H1 (cell line): ENCODE data around the gene AP5S1. TPM values are rescaled to one million over a fixed set of nuclear protein-coding genes. Genes with fewer than 3 reads are reported as not detected.
A peak's percentile ranks its signal among the peaks of the same experiment; 100 is the strongest.

ENCODE experiments used
- CTCF ChIA-PET: fragments of 300-600 bp; sonication (Branson Sonifier 250); formaldehyde crosslinking; loops from one replicate; lab custom pipeline; 2021; ENCODE audit not compliant: partially characterized antibody; lab: Charles Lee
- POLR2A ChIA-PET: fragments of 300-600 bp; sonication (Branson Sonifier 250); formaldehyde crosslinking; loops from one replicate; lab custom pipeline; 2021; ENCODE audit warnings: inconsistent platforms; ENCODE audit not compliant: partially characterized antibody; lab: Charles Lee
- DNase-seq, 2 experiments: peaks; one replicate each; pipeline versions ENCODE4 v3.0.0 to v3.0.0-alpha.2; 2010 to 2022; ENCODE audit warnings: low spot score in 2 of 2, low read depth in 1 of 2, mixed read lengths in 1 of 2
- FAIRE-seq: peaks from 2 replicates; lab custom pipeline; 2011; peaks lifted over from hg19 to GRCh38; lab: Jason Lieb, UNC
- H2AFZ ChIP-seq: 2 replicates; pipeline ENCODE4 v1.8.1; 2012; ENCODE audit warnings: low read length, inconsistent platforms
- H2AK5ac ChIP-seq: 2 replicates; pipeline ENCODE4 v1.6.1; 2013; ENCODE audit warnings: low read depth, low read length
- H2BK120ac ChIP-seq: replicated peaks from 2 replicates; pipeline ENCODE3; 2013; ENCODE audit warnings: low read depth, low read length, inconsistent platforms
- H2BK12ac ChIP-seq: 2 replicates; pipeline ENCODE4 v1.6.1; 2013; ENCODE audit warnings: low read depth, low read length
- H2BK15ac ChIP-seq: 2 replicates; pipeline ENCODE4 v1.6.1; 2013; ENCODE audit warnings: low read length
- H2BK20ac ChIP-seq: 2 replicates; pipeline ENCODE4 v1.6.1; 2013; ENCODE audit warnings: low read length
- H2BK5ac ChIP-seq: 2 replicates; pipeline ENCODE4 v1.6.1; 2013; ENCODE audit warnings: low read depth, low read length
- H3K14ac ChIP-seq: 2 replicates; pipeline ENCODE4 v1.6.1; 2013; ENCODE audit warnings: inconsistent platforms; ENCODE audit not compliant: insufficient read length
- H3K18ac ChIP-seq: 2 replicates; pipeline ENCODE4 v1.6.1; 2013; ENCODE audit warnings: low read length; ENCODE audit errors: extremely low read depth
- H3K23ac ChIP-seq: 2 replicates; pipeline ENCODE4 v1.6.1; 2013; ENCODE audit warnings: inconsistent platforms; ENCODE audit not compliant: insufficient read length
- H3K23me2 ChIP-seq: 2 replicates; pipeline ENCODE4 v1.6.1; 2013; ENCODE audit warnings: low read depth, low read length
- H3K27ac ChIP-seq: 2 replicates; pipeline ENCODE4 v1.6.1; 2011; ENCODE audit warnings: low read depth, low read length, inconsistent platforms
- H3K27me3 ChIP-seq, 4 experiments: replicated peaks in 1 of 4; 1 replicate in 1 of 4; 2 replicates in 3 of 4; pipeline versions ENCODE4 v1.6.1 to v1.8.1; 2011 to 2013; ENCODE audit warnings: low read length in 3 of 4, mild to moderate bottlenecking in 3 of 4, inconsistent platforms in 2 of 4, mixed read lengths in 2 of 4, moderate library complexity in 1 of 4; ENCODE audit not compliant: control insufficient read depth in 3 of 4, insufficient read depth in 3 of 4; ENCODE audit errors: extremely low read depth in 1 of 4
- H3K36me3 ChIP-seq, 4 experiments: 2 replicates each; pipeline versions ENCODE4 v1.6.1 to v1.8.1; 2011 to 2013; ENCODE audit warnings: mild to moderate bottlenecking in 4 of 4, low read length in 3 of 4, moderate library complexity in 2 of 4, control low read depth in 1 of 4, inconsistent platforms in 1 of 4; ENCODE audit not compliant: insufficient read depth in 4 of 4, control insufficient read depth in 2 of 4
- H3K4ac ChIP-seq: replicated peaks from 2 replicates; pipeline ENCODE3; 2013; ENCODE audit warnings: low read length, low read depth, mixed read lengths, inconsistent platforms; ENCODE audit not compliant: insufficient read length
- H3K4me1 ChIP-seq, 4 experiments: replicated peaks in 1 of 4; 1 replicate in 1 of 4; 2 replicates in 3 of 4; pipeline versions ENCODE4 v1.6.1 to v1.8.1; 2011 to 2013; ENCODE audit warnings: low read length in 3 of 4, inconsistent platforms in 2 of 4, mixed read lengths in 1 of 4; ENCODE audit not compliant: insufficient read depth in 4 of 4, control insufficient read depth in 3 of 4
- H3K4me2 ChIP-seq, 2 experiments: 2 replicates each; pipeline versions ENCODE4 v1.6.1 to v1.8.1; 2011 to 2013; ENCODE audit warnings: low read depth in 2 of 2, low read length in 2 of 2, control low read depth in 1 of 2, inconsistent platforms in 1 of 2, mild to moderate bottlenecking in 1 of 2; ENCODE audit not compliant: insufficient read depth in 1 of 2
- H3K4me3 ChIP-seq, 4 experiments: fragments of 200-600, 300-600 bp in 1 of 4; sonication (generic), shearing (Covaris generic), sonication (Bioruptor Twin) in 1 of 4; 2 replicates each; pipeline versions ENCODE4 v1.5.1 to v1.8.1; 2011 to 2016; ENCODE audit warnings: low read length in 4 of 4, low read depth in 3 of 4, control low read depth in 2 of 4, inconsistent platforms in 2 of 4, mild to moderate bottlenecking in 2 of 4, mixed read lengths in 1 of 4, moderate library complexity in 1 of 4; ENCODE audit not compliant: insufficient read depth in 2 of 4; ENCODE audit errors: extremely low read depth in 1 of 4
- H3K56ac ChIP-seq: replicated peaks from 2 replicates; pipeline ENCODE3; 2013; ENCODE audit warnings: low read depth, mild to moderate bottlenecking, mixed read lengths, low read length, inconsistent platforms; ENCODE audit not compliant: insufficient read length
- H3K79me1 ChIP-seq: 2 replicates; pipeline ENCODE4 v1.6.1; 2013; ENCODE audit warnings: low read depth, low read length, control low read depth
- H3K79me2 ChIP-seq, 2 experiments: 2 replicates each; pipeline versions ENCODE4 v1.6.1 to v1.8.1; 2012 to 2013; ENCODE audit warnings: low read length in 2 of 2, mild to moderate bottlenecking in 2 of 2, inconsistent platforms in 1 of 2; ENCODE audit not compliant: insufficient read depth in 2 of 2, control insufficient read depth in 1 of 2
- H3K9ac ChIP-seq, 4 experiments: replicated peaks in 1 of 4; 1 replicate in 1 of 4; 2 replicates in 3 of 4; pipeline versions ENCODE4 v1.6.1 to v1.8.1; 2011 to 2013; ENCODE audit warnings: low read depth in 3 of 4, low read length in 3 of 4, control low read depth in 2 of 4, mild to moderate bottlenecking in 2 of 4, moderate library complexity in 2 of 4, inconsistent platforms in 1 of 4; ENCODE audit errors: extremely low read depth in 1 of 4
- H3K9me3 ChIP-seq, 2 experiments: 2 replicates each; pipeline versions ENCODE4 v1.6.1 to v1.8.1; 2012 to 2013; ENCODE audit warnings: mild to moderate bottlenecking in 2 of 2, moderate library complexity in 2 of 2, control low read depth in 1 of 2, inconsistent platforms in 1 of 2, low read depth in 1 of 2, low read length in 1 of 2, mixed read lengths in 1 of 2; ENCODE audit not compliant: insufficient read depth in 2 of 2
- H4K20me1 ChIP-seq, 2 experiments: replicated peaks in 1 of 2; 2 replicates each; pipeline versions ENCODE3 to v1.8.1; 2011 to 2013; ENCODE audit warnings: inconsistent platforms in 2 of 2, low read length in 2 of 2, mild to moderate bottlenecking in 1 of 2; ENCODE audit not compliant: insufficient read depth in 2 of 2, control insufficient read depth in 1 of 2
- H4K5ac ChIP-seq: 2 replicates; pipeline ENCODE4 v1.6.1; 2013; ENCODE audit warnings: low read length, low read depth, mixed read lengths, inconsistent platforms; ENCODE audit not compliant: insufficient read length
- H4K8ac ChIP-seq: 2 replicates; pipeline ENCODE4 v1.8.0; 2013; ENCODE audit warnings: mild to moderate bottlenecking, moderate library complexity, low read length, inconsistent platforms; ENCODE audit not compliant: insufficient read depth; ENCODE audit errors: extremely low read depth
- H4K91ac ChIP-seq: replicated peaks from 2 replicates; pipeline ENCODE3; 2013; ENCODE audit warnings: low read length, mixed read lengths, inconsistent platforms; ENCODE audit not compliant: insufficient read length
- CHD2 ChIP-seq: IDR thresholded peaks from 2 replicates; pipeline ENCODE4 v1.6.1; 2012; ENCODE audit warnings: low read length, improper control_type of control experiment
- GTF2F1 ChIP-seq: IDR thresholded peaks from 2 replicates; pipeline ENCODE4 v1.6.1; 2012; ENCODE audit warnings: low read depth, low read length, improper control_type of control experiment, borderline replicate concordance
- HDAC6 ChIP-seq: IDR thresholded peaks from one replicate; pipeline ENCODE4 v1.7.1; 2012; ENCODE audit warnings: low read depth, mild to moderate bottlenecking, inconsistent platforms, low read length, moderate library complexity
- KDM4A ChIP-seq: IDR thresholded peaks from one replicate; pipeline ENCODE4 v1.7.1; 2012; ENCODE audit warnings: low read depth, mild to moderate bottlenecking, moderate library complexity, low read length, inconsistent platforms; ENCODE audit not compliant: severe bottlenecking
- MAFK ChIP-seq: IDR thresholded peaks from 2 replicates; pipeline ENCODE4 v1.6.1; 2012; ENCODE audit warnings: low read depth, mild to moderate bottlenecking, improper control_type of control experiment, low read length
- NANOG ChIP-seq: IDR thresholded peaks from 2 replicates; pipeline ENCODE4 v1.6.1; 2011; ENCODE audit warnings: low read length, low read depth, mild to moderate bottlenecking, inconsistent platforms; ENCODE audit not compliant: insufficient read depth, poor library complexity, severe bottlenecking
- POLR2AphosphoS5 ChIP-seq: IDR thresholded peaks from 2 replicates; pipeline ENCODE4 v1.6.1; 2011; ENCODE audit warnings: low read depth, low read length
- RBBP5 ChIP-seq: IDR thresholded peaks from 2 replicates; pipeline ENCODE4 v1.7.1; 2012; ENCODE audit warnings: low read depth, mild to moderate bottlenecking, inconsistent platforms, low read length, moderate library complexity, borderline replicate concordance
- WGBS, 2 experiments: shearing (Covaris generic) in 1 of 2; methylation state at CpG; one replicate each; pipeline versions ENCODE4 v1.1.6 to v1.1.7; 2013 to 2015; ENCODE audit warnings: low lambda C conversion rate in 2 of 2, mixed read lengths in 2 of 2, inconsistent platforms in 1 of 2, low coverage in 1 of 2, missing lambda C conversion rate in 1 of 2; ENCODE audit not compliant: insufficient replicate concordance in 2 of 2, insufficient coverage in 1 of 2, insufficient read length in 1 of 2; ENCODE audit errors: extremely low coverage in 1 of 2, missing lambda C conversion rate in 1 of 2; 5-methylcytosine and 5-hydroxymethylcytosine counted together
- long read RNA-seq, 2 experiments: library from RNA in 1 of 2; library from capped mRNA in 1 of 2; stranded (forward); transcript quantifications; one replicate each; pipeline ENCODE4 v2.0.0, GENCODE V29; 2021; ENCODE audit warnings: inconsistent platforms in 1 of 2
- polyA minus RNA-seq, 3 experiments: library from RNA; depleted of rRNA, polyadenylated mRNA; stranded (reverse); fragments of >200 nt; gene quantifications; 1 replicate in 2 of 3; 2 replicates in 1 of 3; pipeline ENCODE4 v1.2.3, GENCODE V29; 2011
- polyA plus RNA-seq, 7 experiments: library from polyadenylated mRNA; depleted of rRNA in 3 of 7; stranded (reverse) in 5 of 7; unstranded in 2 of 7; fragments of >200 nt in 5 of 7; fragments of 200-250 nt in 2 of 7; gene quantifications; 1 replicate in 5 of 7; 2 replicates in 1 of 7; 4 replicates in 1 of 7; pipeline versions ENCODE4 v1.2.1 to v1.2.3, GENCODE V29; 2011 to 2013; ENCODE audit warnings: missing spikeins in 2 of 7, mixed read lengths in 2 of 7
- total RNA-seq: library from RNA; stranded (reverse); fragmentation: NEBNext Ultra II Directional; extraction: Animal tissue kit (Norgen Biotek cat#: 25700); gene quantifications from 2 replicates; pipeline ENCODE4 v1.2.1, GENCODE V29; 2021

The AP5S1 gene
- total RNA-seq (3.4 and 3.7 TPM in 2 replicates), polyA plus RNA-seq (2011; rRNA removed) (3.3 and 4.0 TPM in 2 replicates), polyA minus RNA-seq (2011; rRNA and poly(A)+ RNA removed) (2.3 and 4.1 TPM in 2 replicates)
- polyA plus RNA-seq (2011; cell fraction: cytosol; rRNA removed): 3.0 TPM
- polyA plus RNA-seq (2011; cell fraction: nucleus; rRNA removed): 3.1 TPM
- polyA plus RNA-seq (2012, experiment 1 of 2): 3.0 to 4.2 TPM (median 3.7 TPM) in 4 replicates
- 2.7 TPM for polyA plus RNA-seq (2012, experiment 2 of 2)
- 1.9 TPM for polyA plus RNA-seq (2013, experiment 1 of 2)
- 1.6 TPM for polyA plus RNA-seq (2013, experiment 2 of 2)
- 3.4 TPM for polyA minus RNA-seq (2011; cell fraction: cytosol; rRNA and poly(A)+ RNA removed)
- 3.4 TPM for polyA minus RNA-seq (2011; cell fraction: nucleus; rRNA and poly(A)+ RNA removed)
- long read RNA-seq, experiment 1, partial matches to known transcripts: 2 of 3 reads
- long read RNA-seq, experiment 1, other reads (novel, unspliced or antisense): 1 of 3 reads
- long read RNA-seq, experiment 2, full-length matches to known transcripts: 2 of 2 reads
- long read RNA-seq, experiment 2, partial matches to known transcripts: 0 of 2 reads
- long read RNA-seq, experiment 2, other reads (novel, unspliced or antisense): 0 of 2 reads

- H3K18ac ChIP-seq: peak within 1 kb of the TSS; percentile 100
- peak within 1 kb of the TSS; percentile 91; the same call in 1 of the 2 replicates for H2AFZ ChIP-seq
- H3K4me3 ChIP-seq: peak within 1 kb of the TSS; percentile 79 to 96 (median 90)
- H3K23me2 ChIP-seq: peaks cover 4% of the 10 kb centered on the region; the same call in 1 of the 2 replicates
- H3K9ac ChIP-seq: peak within 1 kb of the TSS; percentile 89 to 96 (median 92)
- no peak within 1 kb of the TSS for H3K14ac ChIP-seq
- H4K20me1 ChIP-seq: no peaks in the 10 kb centered on the region
- H4K5ac ChIP-seq: peak within 1 kb of the TSS; percentile 99
- FAIRE-seq (peak; percentile 32), DNase-seq (peak; percentile 89 to 98)
- H3K27ac ChIP-seq: peak within 1 kb of the TSS; percentile 92
- no peak within 1 kb of the TSS for H2BK120ac ChIP-seq
- ChIA-PET CTCF (interaction anchor here (1.0 to 10.6 kb wide), 18 partner anchors 10 to 247 kb away, joined by 3 to 128 read pairs (median 6); partner anchors contain the start of genes ADISSP, CENPB and SPEF1), POLR2A (interaction anchor here (0.9 to 4.5 kb wide), 13 partner anchors 12 to 253 kb away, joined by 3 to 29 read pairs (median 3); partner anchors contain the start of gene CENPB)
- H3K4me2 ChIP-seq: peak within 1 kb of the TSS; percentile 25 to 79
- no peak within 1 kb of the TSS for H3K23ac ChIP-seq
- H4K91ac ChIP-seq: peak within 1 kb of the TSS; percentile 99
- no peak within 1 kb of the TSS for H2AK5ac ChIP-seq
- 0 out of 2 replicates have a peak within 1 kb of the TSS, but pooled peaks have one; percentile 61 for H2BK15ac ChIP-seq
- H3K4ac ChIP-seq: no peak within 1 kb of the TSS
- peaks cover 0 to 13% (median 5%) of the 10 kb centered on the region in 4 experiments; a peak in 4 of 7 replicates for H3K4me1 ChIP-seq
- H3K56ac ChIP-seq: peak within 1 kb of the TSS; percentile 99
- no peak within 1 kb of the TSS; the same call in 1 of the 2 replicates for H2BK12ac ChIP-seq
- no peaks in the 10 kb centered on the region for H3K9me3 ChIP-seq
- no peaks in the 10 kb centered on the region for H3K79me1 ChIP-seq
- H3K36me3 ChIP-seq: no peaks in the 10 kb centered on the region
- no peak within 1 kb of the TSS for H2BK20ac ChIP-seq
- H4K8ac ChIP-seq: peak within 1 kb of the TSS; percentile 99
- H3K27me3 ChIP-seq: no peaks in the 10 kb centered on the region
- H3K79me2 ChIP-seq: no peaks in the 10 kb centered on the region
- peak within 1 kb of the TSS; percentile 95 for H2BK5ac ChIP-seq
- 1% methylated on average over 91 of the region's 96 CpGs; no CpG with 5 or more reads in 1 of the 2 experiments for WGBS, 2 experiments
- TF ChIP-seq RBBP5 (peak; percentile 100), KDM4A (peak; percentile 97), CHD2 (peak; percentile 57), HDAC6 (no peak), POLR2AphosphoS5 (peak; percentile 81; the same call in 1 of the 2 replicates), NANOG (no peak), MAFK (peak; percentile 52; the same call in 1 of the 2 replicates), GTF2F1 (no peak)
Observed at GRCh38 chr20:3820048-3820900, at the start of gene AP5S1. Gene AP5S1 (plus strand): TSS chr20:3820547. CDS start chr20:3822118, 1,571 bp downstream.
